22Rv1 (cell line): ENCODE data around the gene PDAP1.

Source experiments
- CTCF ChIP-seq: fragments of 450-650 bp; IDR thresholded peaks from 2 replicates; pipeline ENCODE4 v1.5.1; 2017; ENCODE audit warnings: mild to moderate bottlenecking
- ZFX ChIP-seq: fragments of 450-650 bp; IDR thresholded peaks from 2 replicates; pipeline ENCODE4 v1.6.1; 2017; ENCODE audit warnings: antibody characterized with exemption, borderline replicate concordance

GRCh38 chr7:99381664-99382075 is 26.7 kb downstream of the PDAP1 start:
- TF ChIP-seq CTCF (no peak), ZFX (no peak)
